Muscle layer of duodenum (tissue), 2 donors: ENCODE measurements around the gene RYR2.

ENCODE experiments used
- H3K27ac ChIP-seq: one replicate; pipeline ENCODE4 v1.7.0; 2013; ENCODE audit warnings: mild to moderate bottlenecking, low read length
- H3K27me3 ChIP-seq: one replicate; pipeline ENCODE4 v1.7.0; 2013; ENCODE audit warnings: low read depth, mild to moderate bottlenecking, control low read depth, low read length
- H3K36me3 ChIP-seq, 2 donors: one replicate each; pipeline ENCODE4 v1.7.0; 2013; ENCODE audit warnings: low read length in 2 of 2, control low read depth in 1 of 2, mild to moderate bottlenecking in 1 of 2; ENCODE audit not compliant: insufficient read depth in 2 of 2, control insufficient read depth in 1 of 2
- H3K4me1 ChIP-seq, 2 donors: one replicate each; pipeline ENCODE4 v1.7.0; 2013; ENCODE audit warnings: low read length in 2 of 2, mild to moderate bottlenecking in 2 of 2, control low read depth in 1 of 2, moderate library complexity in 1 of 2; ENCODE audit not compliant: insufficient read depth in 2 of 2, control insufficient read depth in 1 of 2
- H3K4me3 ChIP-seq, 2 donors: one replicate each; pipeline ENCODE4 v1.7.0; 2013; ENCODE audit warnings: low read length in 2 of 2, low read depth in 1 of 2, mild to moderate bottlenecking in 1 of 2
- H3K9me3 ChIP-seq, 2 donors: one replicate each; pipeline ENCODE4 v1.7.0; 2013; ENCODE audit warnings: low read length in 2 of 2, control low read depth in 1 of 2, mild to moderate bottlenecking in 1 of 2; ENCODE audit not compliant: control insufficient read depth in 1 of 2
- donor health status: healthy.

RYR2 gene

DNA sequence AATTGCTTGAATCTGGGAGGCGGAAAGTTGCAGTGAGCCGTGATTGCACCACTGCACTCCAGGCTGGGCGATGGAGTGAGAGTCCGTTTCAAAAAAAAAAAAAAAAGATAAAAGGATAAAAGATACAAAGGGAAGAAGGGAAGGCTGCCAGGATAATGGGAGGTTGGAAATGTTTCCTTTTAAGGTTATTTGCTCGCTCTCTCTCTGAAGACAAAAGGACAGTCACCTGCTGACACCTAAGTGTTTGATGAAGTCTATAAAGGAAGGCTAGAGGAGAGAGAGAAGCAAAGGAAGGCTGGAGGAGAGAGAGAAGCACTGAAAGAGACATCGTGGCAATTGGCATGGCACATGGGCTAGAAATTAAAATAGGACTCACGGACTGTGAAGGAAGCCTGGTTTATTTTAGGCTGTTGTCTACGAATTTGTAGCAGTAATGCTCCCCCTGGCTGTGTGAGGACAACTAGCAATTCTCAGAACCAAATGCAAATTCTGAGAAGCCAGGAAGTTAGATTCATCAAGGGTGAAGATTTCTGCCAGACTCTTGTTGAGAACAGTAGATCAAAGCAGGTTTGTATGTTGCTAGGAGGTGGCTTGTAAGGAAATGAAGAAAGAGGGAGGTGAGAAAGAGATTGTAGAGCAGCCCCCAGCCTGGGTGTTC lies 694.5 kb downstream of the RYR2 start:
- Histone ChIP-seq H3K9me3 (no peaks in the 10 kb centered on the region), H3K4me1 (no peaks in the 10 kb centered on the region), H3K4me3 (peak overlapping the region in 1 of 2 donors; percentile 26), H3K27me3 (no peaks in the 10 kb centered on the region), H3K36me3 (no peaks in the 10 kb centered on the region), H3K27ac (peak overlapping the region; percentile 41)

DNA sequence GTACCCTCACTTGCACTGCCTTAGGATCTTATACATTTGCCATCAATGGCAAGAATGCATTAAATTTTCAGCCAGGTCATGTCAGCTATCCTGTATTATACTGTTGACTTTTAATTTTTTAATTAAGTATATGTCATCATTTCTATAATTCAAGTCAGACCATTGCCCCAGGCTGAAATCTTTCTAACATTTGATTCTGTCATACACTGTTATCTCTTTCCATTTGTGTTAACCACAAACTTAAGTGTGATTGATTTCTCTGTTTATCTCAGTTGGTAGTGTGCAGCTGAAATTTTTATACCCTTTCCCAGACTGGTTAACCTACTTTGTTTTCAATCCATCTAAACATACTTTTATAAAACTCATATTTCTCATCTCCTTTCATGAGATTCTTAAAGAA lies 695.5 kb downstream of the RYR2 start:
- Histone ChIP-seq H3K4me1 (no peaks in the 10 kb centered on the region), H3K27ac (no peak overlapping the region), H3K9me3 (no peaks in the 10 kb centered on the region), H3K27me3 (no peaks in the 10 kb centered on the region), H3K4me3 (no peak overlapping the region), H3K36me3 (no peaks in the 10 kb centered on the region)

- Histone ChIP-seq H3K27ac (no peak overlapping the region), H3K9me3 (no peaks in the 10 kb centered on the region), H3K36me3 (no peaks in the 10 kb centered on the region), H3K27me3 (no peaks in the 10 kb centered on the region), H3K4me3 (no peak overlapping the region), H3K4me1 (no peaks in the 10 kb centered on the region)
Observed at GRCh38 chr1:237737938-237738610, 696.1 kb downstream of the RYR2 start.

GRCh38 chr1:237740846-237741245 lies 698.9 kb downstream of the RYR2 start:
- no peaks in the 10 kb centered on the region for H3K4me1 ChIP-seq
- H3K9me3 ChIP-seq = no peaks in the 10 kb centered on the region
- H3K27ac ChIP-seq = no peak overlapping the region
- H3K4me3 ChIP-seq = no peak overlapping the region
- H3K36me3 ChIP-seq = no peaks in the 10 kb centered on the region
- no peaks in the 10 kb centered on the region for H3K27me3 ChIP-seq

GRCh38 chr1:237745545-237745944 lies 703.6 kb downstream of the RYR2 start:
- Histone ChIP-seq H3K4me3 (no peak overlapping the region), H3K9me3 (no peaks in the 10 kb centered on the region), H3K27ac (no peak overlapping the region), H3K36me3 (no peaks in the 10 kb centered on the region), H3K4me1 (no peaks in the 10 kb centered on the region), H3K27me3 (no peaks in the 10 kb centered on the region)

GRCh38 chr1:237748171-237748960 lies 706.4 kb downstream of the RYR2 start:
- Histone ChIP-seq H3K9me3 (no peaks in the 10 kb centered on the region), H3K27ac (no peak overlapping the region), H3K4me3 (no peak overlapping the region), H3K27me3 (no peaks in the 10 kb centered on the region), H3K4me1 (peaks cover 0 to 3% of the 10 kb centered on the region in 2 donors), H3K36me3 (no peaks in the 10 kb centered on the region)

DNA sequence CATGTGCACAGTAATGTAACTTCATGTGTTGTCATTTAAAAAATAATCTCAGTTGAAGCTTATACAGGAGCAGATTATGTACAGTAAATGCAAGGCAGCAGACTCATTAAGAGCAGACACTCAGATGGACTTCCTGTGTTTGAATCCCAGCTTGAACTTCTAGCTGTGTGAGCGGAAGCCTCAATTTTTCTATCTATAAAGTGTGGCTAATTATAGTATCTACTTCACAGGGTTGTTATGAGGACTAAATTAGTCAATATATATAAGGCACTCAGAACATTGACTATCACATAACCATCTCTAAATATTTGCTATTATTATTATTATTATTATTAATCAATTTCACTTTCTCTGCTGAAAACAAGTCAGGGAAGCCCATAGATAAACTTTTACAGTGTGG lies 707.1 kb downstream of the RYR2 start:
- no peaks in the 10 kb centered on the region for H3K27me3 ChIP-seq
- H3K4me3 ChIP-seq = no peak overlapping the region
- peaks cover 0 to 7% of the 10 kb centered on the region in 2 donors for H3K4me1 ChIP-seq
- no peaks in the 10 kb centered on the region for H3K36me3 ChIP-seq
- H3K27ac ChIP-seq = no peak overlapping the region
- no peaks in the 10 kb centered on the region for H3K9me3 ChIP-seq

GRCh38 chr1:237751090-237751489 lies 709.1 kb downstream of the RYR2 start:
- H3K27ac ChIP-seq = no peak overlapping the region
- H3K36me3 ChIP-seq = no peaks in the 10 kb centered on the region
- H3K4me1 ChIP-seq = peaks cover 0 to 7% of the 10 kb centered on the region in 2 donors
- no peak overlapping the region for H3K4me3 ChIP-seq
- H3K27me3 ChIP-seq = no peaks in the 10 kb centered on the region
- no peaks in the 10 kb centered on the region for H3K9me3 ChIP-seq

GRCh38 chr1:237754627-237755026 lies 712.6 kb downstream of the RYR2 start:
- Histone ChIP-seq H3K4me1 (peaks cover 0 to 7% of the 10 kb centered on the region in 2 donors), H3K9me3 (no peaks in the 10 kb centered on the region), H3K4me3 (no peak overlapping the region), H3K27ac (no peak overlapping the region), H3K36me3 (no peaks in the 10 kb centered on the region), H3K27me3 (no peaks in the 10 kb centered on the region)

DNA sequence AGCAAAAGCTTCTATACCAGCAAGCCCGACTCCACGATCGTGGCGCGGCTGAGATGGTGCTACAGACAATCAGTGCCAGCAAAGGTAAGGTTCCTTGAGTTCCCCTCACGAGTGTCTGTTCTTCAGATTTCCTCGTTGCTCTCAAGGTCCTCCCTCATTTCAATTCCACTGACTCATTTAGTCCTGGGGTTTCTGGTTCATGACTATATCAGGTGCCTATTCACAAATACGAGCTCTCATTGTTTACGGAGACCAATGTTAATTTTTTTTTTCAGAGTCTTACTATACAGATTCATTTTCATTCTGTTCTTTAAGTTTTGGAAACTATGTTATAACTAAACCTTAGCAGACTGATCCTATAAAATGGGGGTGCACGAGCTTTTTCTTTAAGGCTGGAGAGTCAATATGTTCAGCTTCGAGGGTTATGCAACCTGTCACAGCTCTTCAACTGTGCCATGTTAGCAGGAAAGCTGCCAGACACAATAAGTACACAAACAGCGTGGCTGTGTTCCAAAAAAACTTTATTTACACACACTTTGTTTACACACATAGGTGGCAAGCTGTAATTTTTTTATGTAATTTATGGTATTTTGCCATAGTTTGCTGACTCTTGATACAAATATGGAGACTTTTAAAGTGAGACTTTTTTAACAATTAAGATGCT lies 714.5 kb downstream of the RYR2 start:
- Histone ChIP-seq H3K27me3 (no peaks in the 10 kb centered on the region), H3K27ac (no peak overlapping the region), H3K9me3 (no peaks in the 10 kb centered on the region), H3K36me3 (no peaks in the 10 kb centered on the region), H3K4me3 (no peak overlapping the region), H3K4me1 (peaks cover 0 to 7% of the 10 kb centered on the region in 2 donors)

DNA sequence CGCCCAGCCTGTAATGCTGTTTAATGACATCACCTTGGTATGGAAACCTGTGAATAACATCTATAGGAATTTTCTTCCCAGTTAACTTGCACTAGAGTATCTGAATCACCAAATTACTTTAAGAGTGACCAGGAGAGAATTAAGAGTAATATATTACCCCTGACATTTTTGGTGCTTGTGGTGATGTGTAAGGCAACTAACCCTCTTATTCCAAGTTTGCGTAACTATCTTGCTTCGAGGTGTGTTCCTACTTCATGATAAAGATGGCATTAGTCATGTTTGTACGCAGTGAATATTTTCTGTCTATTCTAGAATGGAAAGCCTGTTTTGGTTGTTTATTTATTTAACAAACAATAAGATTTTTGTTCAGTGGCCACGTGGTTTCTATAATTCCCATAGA lies 717.4 kb downstream of the RYR2 start:
- Histone ChIP-seq H3K27me3 (no peaks in the 10 kb centered on the region), H3K36me3 (no peaks in the 10 kb centered on the region), H3K27ac (no peak overlapping the region), H3K4me1 (no peaks in the 10 kb centered on the region), H3K9me3 (no peaks in the 10 kb centered on the region), H3K4me3 (no peak overlapping the region)
